Activated CD4-positive, alpha-beta memory T cell treated with anti-CD3 and anti-CD28 coated beads for 36 hours (primary cell): Measurements from ENCODE around the gene ABCB4. TPM values are rescaled to one million over a fixed set of nuclear protein-coding genes. Genes with fewer than 3 reads are reported as not detected.
A peak's percentile ranks its signal among the peaks of the same experiment; 100 is the strongest.

Source experiments
- CTCF ChIA-PET: fragments of 350-600 bp; sonication (Branson Sonifier 250); formaldehyde crosslinking; loops from one replicate; lab custom pipeline; 2021; ENCODE audit warnings: antibody characterized with exemption, inconsistent platforms; lab: Charles Lee
- POLR2A ChIA-PET: fragments of 350-600 bp; sonication (Branson Sonifier 250); formaldehyde crosslinking; loops from one replicate; lab custom pipeline; 2021; ENCODE audit warnings: antibody characterized with exemption; lab: Charles Lee
- DNase-seq: peaks from one replicate; pipeline ENCODE4 v3.0.0-alpha.2; 2020
- H3K27ac Mint-ChIP-seq: one replicate; pipeline ENCODE4 v1.8.0; 2021; ENCODE audit warnings: mixed read lengths
- H3K27me3 Mint-ChIP-seq: one replicate; pipeline ENCODE4 v1.8.0; 2021; ENCODE audit warnings: mixed read lengths
- H3K36me3 Mint-ChIP-seq: one replicate; pipeline ENCODE4 v1.8.0; 2021; ENCODE audit warnings: mixed read lengths
- H3K4me1 Mint-ChIP-seq: one replicate; pipeline ENCODE4 v1.8.0; 2021; ENCODE audit warnings: low read depth, mixed read lengths
- H3K4me3 Mint-ChIP-seq: one replicate; pipeline ENCODE4 v1.8.0; 2021; ENCODE audit warnings: mild to moderate bottlenecking, mixed read lengths
- H3K9me3 Mint-ChIP-seq: one replicate; pipeline ENCODE4 v1.8.0; 2021; ENCODE audit warnings: mixed read lengths
- intact Hi-C: fragments of 100-400 bp; cut with micrococcal nuclease; formaldehyde crosslinking; loops from one replicate; pipeline ENCODE4 v1.15.1; 2023
- total RNA-seq, 2 experiments: library from RNA; stranded (reverse); gene quantifications; one replicate each; pipeline ENCODE4 v1.2.3, GENCODE V29; 2021

Gene ABCB4
- total RNA-seq, 2 experiments from 2014 or later, result not detected

GRCh38 chr7:87448388-87448787 is 27.1 kb downstream of the ABCB4 start:
- ChIA-PET CTCF (interaction anchor here (0.6 kb wide), 1 partner anchor 39 kb away, joined by 3 read pairs; no protein-coding TSS in a partner anchor), POLR2A (no interaction called here)
- no peaks in the 10 kb centered on the region for H3K4me1 Mint-ChIP-seq
- H3K27ac Mint-ChIP-seq, result no peak overlapping the region
- DNase-seq, result no peak
- H3K36me3 Mint-ChIP-seq, result no peaks in the 10 kb centered on the region
- H3K4me3 Mint-ChIP-seq, result no peak overlapping the region
- no peaks in the 10 kb centered on the region for H3K9me3 Mint-ChIP-seq
- intact Hi-C loops, result no loop called here
- H3K27me3 Mint-ChIP-seq, result peaks cover 9% of the 10 kb centered on the region

DNA sequence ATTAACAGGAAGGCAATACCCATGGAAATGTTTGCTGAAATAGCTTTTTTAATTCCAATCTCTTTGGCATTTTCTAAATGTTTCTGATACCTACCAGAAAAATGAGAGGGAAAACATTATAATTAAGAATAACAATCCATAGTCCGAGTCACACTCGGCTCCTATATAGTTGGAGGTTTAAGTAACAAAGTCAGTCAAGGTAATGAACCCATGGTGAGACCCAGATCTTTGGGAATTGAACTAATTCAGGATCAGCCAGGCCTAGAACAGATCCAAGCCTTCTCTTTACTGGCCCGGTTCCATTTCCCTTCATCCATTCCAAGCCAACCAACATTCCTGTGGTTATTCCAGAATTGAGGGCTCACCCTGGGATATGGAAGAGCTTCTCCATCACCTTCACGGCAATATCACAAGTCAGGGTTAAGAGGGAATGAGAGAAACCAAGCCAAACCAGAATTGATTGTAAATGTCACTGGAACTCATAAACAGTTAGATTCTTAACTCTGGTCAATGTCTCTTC is 28.3 kb downstream of the ABCB4 start:
- no peak for DNase-seq
- H3K9me3 Mint-ChIP-seq, result no peaks in the 10 kb centered on the region
- H3K4me3 Mint-ChIP-seq, result no peak overlapping the region
- H3K27me3 Mint-ChIP-seq, result peaks cover 9% of the 10 kb centered on the region
- intact Hi-C loops, result no loop called here
- ChIA-PET CTCF (no interaction called here), POLR2A (no interaction called here)
- no peaks in the 10 kb centered on the region for H3K36me3 Mint-ChIP-seq
- H3K27ac Mint-ChIP-seq, result no peak overlapping the region
- no peaks in the 10 kb centered on the region for H3K4me1 Mint-ChIP-seq

DNA sequence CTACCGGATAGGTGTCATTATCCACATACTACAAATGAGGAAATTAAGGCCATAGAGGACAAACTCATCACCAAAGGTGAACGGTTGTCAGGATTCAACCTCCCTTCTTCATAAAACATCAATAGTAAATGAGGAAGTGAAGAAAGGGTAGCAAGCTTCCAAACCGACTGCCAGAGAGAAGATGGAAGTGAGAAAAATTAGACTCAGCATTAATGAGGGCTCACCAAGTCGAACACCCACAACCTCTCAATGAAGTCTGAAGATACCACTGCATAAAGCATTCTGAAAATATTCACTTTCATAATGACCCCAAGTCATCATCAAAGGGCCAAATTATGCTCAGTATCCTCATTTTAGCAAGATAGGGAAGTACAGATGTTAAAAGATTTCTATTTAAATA is 29.6 kb downstream of the ABCB4 start:
- Mint-ChIP-seq H3K27me3 (peaks cover 9% of the 10 kb centered on the region), H3K9me3 (no peaks in the 10 kb centered on the region), H3K27ac (no peak overlapping the region), H3K4me3 (no peak overlapping the region), H3K4me1 (no peaks in the 10 kb centered on the region), H3K36me3 (no peaks in the 10 kb centered on the region)
- POLR2A ChIA-PET, result no interaction called here
- DNase-seq, result no peak
- CTCF ChIA-PET, result no interaction called here
- intact Hi-C loops, result no loop called here

- Mint-ChIP-seq H3K27ac (no peak overlapping the region), H3K27me3 (peaks cover 2% of the 10 kb centered on the region), H3K4me1 (no peaks in the 10 kb centered on the region), H3K36me3 (no peaks in the 10 kb centered on the region), H3K9me3 (no peaks in the 10 kb centered on the region), H3K4me3 (no peak overlapping the region)
- POLR2A ChIA-PET, result no interaction called here
- intact Hi-C loops, result no loop called here
- DNase-seq, result no peak
- CTCF ChIA-PET, result no interaction called here
Observed at GRCh38 chr7:87435546-87435945, 39.9 kb downstream of the ABCB4 start.

DNA sequence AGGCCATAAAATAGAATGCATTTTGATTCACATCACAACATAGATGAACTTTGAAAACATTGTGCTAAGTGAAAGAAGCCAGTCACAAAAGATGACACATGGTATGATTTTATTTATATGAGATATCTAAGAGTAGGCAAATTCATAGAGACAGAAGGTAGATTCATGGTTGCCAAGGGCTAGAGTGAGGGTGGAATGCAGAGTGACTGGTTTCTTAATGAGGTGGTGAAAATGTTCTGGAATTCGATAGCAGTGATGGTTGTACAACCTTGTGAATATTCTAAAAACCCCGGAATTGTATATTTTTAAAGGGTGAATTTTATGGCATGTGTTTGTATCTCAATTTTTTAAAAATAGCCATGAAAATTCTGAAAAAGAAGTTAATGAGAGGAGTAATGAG is 42.9 kb downstream of the ABCB4 start:
- DNase-seq, result no peak
- POLR2A ChIA-PET, result no interaction called here
- CTCF ChIA-PET, result interaction anchor here (0.9 kb wide), 1 partner anchor 15 kb away, joined by 4 read pairs; no protein-coding TSS in a partner anchor
- no peaks in the 10 kb centered on the region for H3K36me3 Mint-ChIP-seq
- H3K27me3 Mint-ChIP-seq, result peaks cover 6% of the 10 kb centered on the region
- H3K27ac Mint-ChIP-seq, result no peak overlapping the region
- no peaks in the 10 kb centered on the region for H3K4me1 Mint-ChIP-seq
- intact Hi-C loops, result no loop called here
- no peak overlapping the region for H3K4me3 Mint-ChIP-seq
- no peaks in the 10 kb centered on the region for H3K9me3 Mint-ChIP-seq

DNA sequence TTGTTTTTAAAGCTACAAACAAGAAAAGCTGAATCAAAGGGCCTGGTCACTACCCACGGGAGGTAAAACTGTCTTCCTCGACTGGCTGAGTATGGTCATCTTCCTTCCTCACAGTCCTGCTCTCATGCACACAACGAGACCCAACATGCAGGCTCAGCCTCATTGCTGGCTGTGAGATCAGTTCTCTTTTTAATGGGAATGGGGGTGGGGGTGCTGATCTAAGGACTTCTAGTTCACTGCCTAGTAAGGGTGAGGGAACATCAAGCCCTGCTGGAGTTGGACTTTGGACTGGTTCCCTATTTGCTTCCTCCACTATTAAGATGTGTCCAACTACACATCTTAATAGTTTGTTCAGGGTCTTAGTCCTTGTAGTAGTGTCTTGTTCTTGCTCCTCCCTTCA is 48.2 kb downstream of the ABCB4 start:
- Mint-ChIP-seq H3K4me3 (no peak overlapping the region), H3K27me3 (peaks cover 13% of the 10 kb centered on the region), H3K36me3 (no peaks in the 10 kb centered on the region), H3K9me3 (no peaks in the 10 kb centered on the region), H3K4me1 (no peaks in the 10 kb centered on the region), H3K27ac (no peak overlapping the region)
- DNase-seq, result no peak
- intact Hi-C loops, result no loop called here
- ChIA-PET POLR2A (no interaction called here), CTCF (no interaction called here)

- Mint-ChIP-seq H3K4me1 (no peaks in the 10 kb centered on the region), H3K4me3 (no peak overlapping the region), H3K27me3 (peaks cover 13% of the 10 kb centered on the region), H3K9me3 (no peaks in the 10 kb centered on the region), H3K36me3 (no peaks in the 10 kb centered on the region), H3K27ac (no peak overlapping the region)
- ChIA-PET CTCF (no interaction called here), POLR2A (no interaction called here)
- intact Hi-C loops, result no loop called here
- DNase-seq, result no peak
Observed at GRCh38 chr7:87426160-87426559, 49.3 kb downstream of the ABCB4 start.

- H3K36me3 Mint-ChIP-seq, result no peaks in the 10 kb centered on the region
- peaks cover 13% of the 10 kb centered on the region for H3K27me3 Mint-ChIP-seq
- no peak overlapping the region for H3K4me3 Mint-ChIP-seq
- POLR2A ChIA-PET, result no interaction called here
- CTCF ChIA-PET, result interaction anchor here (1.0 kb wide), 1 partner anchor 8 kb away, joined by 3 read pairs; no protein-coding TSS in a partner anchor
- H3K9me3 Mint-ChIP-seq, result no peaks in the 10 kb centered on the region
- intact Hi-C loops, result no loop called here
- DNase-seq, result no peak
- H3K27ac Mint-ChIP-seq, result no peak overlapping the region
- no peaks in the 10 kb centered on the region for H3K4me1 Mint-ChIP-seq
Observed at GRCh38 chr7:87424075-87424474, 51.4 kb downstream of the ABCB4 start.

GRCh38 chr7:87420173-87420572 is 55.3 kb downstream of the ABCB4 start:
- ChIA-PET POLR2A (no interaction called here), CTCF (interaction anchor here (0.9 to 1.1 kb wide), 2 partner anchors 108 to 182 kb away, joined by 3 to 5 read pairs; no protein-coding TSS in a partner anchor)
- intact Hi-C loops, result no loop called here
- H3K27ac Mint-ChIP-seq, result no peak overlapping the region
- no peak overlapping the region for H3K4me3 Mint-ChIP-seq
- no peaks in the 10 kb centered on the region for H3K36me3 Mint-ChIP-seq
- H3K9me3 Mint-ChIP-seq, result no peaks in the 10 kb centered on the region
- no peak for DNase-seq
- H3K4me1 Mint-ChIP-seq, result no peaks in the 10 kb centered on the region
- peaks cover 5% of the 10 kb centered on the region for H3K27me3 Mint-ChIP-seq

GRCh38 chr7:87416682-87417587 is 58.5 kb downstream of the ABCB4 start:
- no peaks in the 10 kb centered on the region for H3K9me3 Mint-ChIP-seq
- no peak overlapping the region for H3K4me3 Mint-ChIP-seq
- no peaks in the 10 kb centered on the region for H3K27me3 Mint-ChIP-seq
- DNase-seq, result peak; percentile 66
- CTCF ChIA-PET, result interaction anchor here (0.5 to 7.2 kb wide), 23 partner anchors 8 to 506 kb away, joined by 3 to 112 read pairs (median 4); partner anchors contain the start of gene CROT
- no peaks in the 10 kb centered on the region for H3K36me3 Mint-ChIP-seq
- POLR2A ChIA-PET, result no interaction called here
- intact Hi-C loops, result loop anchor here (1.0 to 2.0 kb wide), 5 partner anchors 101 to 502 kb away; no protein-coding TSS in a partner anchor
- H3K27ac Mint-ChIP-seq, result no peak overlapping the region
- no peaks in the 10 kb centered on the region for H3K4me1 Mint-ChIP-seq

DNA sequence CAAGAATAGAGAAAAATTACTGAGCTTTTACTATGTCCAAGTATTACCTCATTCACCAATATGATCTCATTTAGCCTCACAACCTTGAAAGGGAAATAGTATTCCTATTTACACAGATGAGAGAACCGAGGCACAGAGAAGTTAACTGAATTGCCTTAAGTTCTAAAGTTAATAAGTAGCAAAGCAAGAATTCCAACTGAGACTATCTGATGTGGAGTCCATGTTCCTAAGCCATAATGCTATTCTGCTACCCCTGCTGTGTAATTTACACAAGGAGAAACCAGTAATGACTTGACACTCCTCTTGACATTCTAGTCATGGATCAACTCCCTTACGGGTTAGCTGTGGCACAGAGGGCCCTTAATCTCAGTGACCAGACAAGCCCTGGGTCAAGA is 60.7 kb downstream of the ABCB4 start:
- H3K9me3 Mint-ChIP-seq, result no peaks in the 10 kb centered on the region
- H3K4me1 Mint-ChIP-seq, result no peaks in the 10 kb centered on the region
- POLR2A ChIA-PET, result no interaction called here
- no peaks in the 10 kb centered on the region for H3K36me3 Mint-ChIP-seq
- H3K27me3 Mint-ChIP-seq, result no peaks in the 10 kb centered on the region
- intact Hi-C loops, result no loop called here
- no peak for DNase-seq
- no peak overlapping the region for H3K27ac Mint-ChIP-seq
- CTCF ChIA-PET, result interaction anchor here (1.1 to 7.2 kb wide), 8 partner anchors 9 to 489 kb away, joined by 3 to 112 read pairs (median 14); partner anchors contain the start of genes CROT and DMTF1
- H3K4me3 Mint-ChIP-seq, result no peak overlapping the region

DNA sequence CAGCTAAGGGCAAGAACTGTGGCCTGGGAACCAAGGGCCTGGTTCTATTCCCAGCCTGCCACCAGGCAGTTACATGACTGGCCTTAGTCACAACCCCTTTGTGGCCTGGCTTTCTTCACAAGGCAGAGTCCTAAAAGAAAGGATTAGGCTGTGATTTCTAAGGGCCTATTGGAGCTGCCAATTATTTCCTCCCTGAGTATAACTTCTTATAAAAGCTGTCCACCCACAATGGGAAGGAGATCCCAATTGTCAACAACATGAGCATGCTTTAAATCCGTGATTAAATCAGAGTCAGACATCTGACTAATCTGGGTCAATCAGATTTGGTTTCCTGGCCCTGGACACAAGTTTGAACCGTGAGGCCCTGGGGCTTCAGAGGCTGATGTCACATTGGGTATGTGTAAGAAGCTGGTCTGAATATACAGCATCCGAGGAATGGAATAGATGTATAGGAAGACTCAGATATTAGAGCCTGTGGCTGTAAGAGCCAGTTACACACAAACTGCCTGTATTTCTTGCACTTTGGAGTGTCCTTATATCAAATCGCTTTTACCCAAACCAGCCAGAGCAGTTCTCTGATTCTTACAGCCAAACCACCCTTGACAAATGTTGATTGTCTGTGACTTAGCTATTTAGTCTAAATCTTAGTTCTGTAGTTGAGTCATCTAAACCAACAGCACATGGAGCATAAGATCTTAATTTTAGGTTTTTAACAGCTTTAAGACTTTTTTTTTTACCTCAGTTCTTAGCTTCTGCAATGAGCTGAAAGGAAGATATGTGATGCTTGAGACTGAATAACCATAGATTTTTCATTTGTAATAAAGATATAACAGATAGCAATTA is 61.3 kb downstream of the ABCB4 start:
- Mint-ChIP-seq H3K4me1 (no peaks in the 10 kb centered on the region), H3K27me3 (no peaks in the 10 kb centered on the region), H3K36me3 (no peaks in the 10 kb centered on the region), H3K27ac (no peak overlapping the region), H3K4me3 (no peak overlapping the region), H3K9me3 (no peaks in the 10 kb centered on the region)
- ChIA-PET CTCF (interaction anchor here (0.7 to 7.2 kb wide), 8 partner anchors 8 to 488 kb away, joined by 3 to 112 read pairs (median 7); partner anchors contain the start of gene DMTF1), POLR2A (no interaction called here)
- intact Hi-C loops, result no loop called here
- no peak for DNase-seq
